Stimulated activated effector memory CD8-positive, alpha-beta T cell treated with anti-CD3 and anti-CD28 coated beads, Interleukin-12 subunit alpha, Interleukin-12 subunit beta, amount 100 ng/mL, for 72 hours (primary cell): Measurements from ENCODE around the gene HBA1.

Source experiments
- ATAC-seq: fragments of 150-1000 bp; cut with Tn5 transposase; 2 replicates; pipeline ENCODE4 v1.10.0; 2021
- DNase-seq, 2 donors: peaks; one replicate each; pipeline ENCODE4 v3.0.0; 2021 to 2022; ENCODE audit warnings: low spot score in 2 of 2
- H3K27ac Mint-ChIP-seq: one replicate; pipeline ENCODE4 v1.8.0; 2022; ENCODE audit warnings: mild to moderate bottlenecking, mixed read lengths
- H3K36me3 Mint-ChIP-seq: one replicate; pipeline ENCODE4 v1.8.0; 2022; ENCODE audit warnings: mild to moderate bottlenecking, mixed read lengths
- H3K4me1 Mint-ChIP-seq: one replicate; pipeline ENCODE4 v1.8.0; 2022; ENCODE audit warnings: mixed read lengths
- H3K4me3 Mint-ChIP-seq: one replicate; pipeline ENCODE4 v1.8.0; 2022; ENCODE audit warnings: mild to moderate bottlenecking, mixed read lengths
- H3K9me3 Mint-ChIP-seq: one replicate; pipeline ENCODE4 v1.8.0; 2022; ENCODE audit warnings: mixed read lengths

Gene HBA1

DNA sequence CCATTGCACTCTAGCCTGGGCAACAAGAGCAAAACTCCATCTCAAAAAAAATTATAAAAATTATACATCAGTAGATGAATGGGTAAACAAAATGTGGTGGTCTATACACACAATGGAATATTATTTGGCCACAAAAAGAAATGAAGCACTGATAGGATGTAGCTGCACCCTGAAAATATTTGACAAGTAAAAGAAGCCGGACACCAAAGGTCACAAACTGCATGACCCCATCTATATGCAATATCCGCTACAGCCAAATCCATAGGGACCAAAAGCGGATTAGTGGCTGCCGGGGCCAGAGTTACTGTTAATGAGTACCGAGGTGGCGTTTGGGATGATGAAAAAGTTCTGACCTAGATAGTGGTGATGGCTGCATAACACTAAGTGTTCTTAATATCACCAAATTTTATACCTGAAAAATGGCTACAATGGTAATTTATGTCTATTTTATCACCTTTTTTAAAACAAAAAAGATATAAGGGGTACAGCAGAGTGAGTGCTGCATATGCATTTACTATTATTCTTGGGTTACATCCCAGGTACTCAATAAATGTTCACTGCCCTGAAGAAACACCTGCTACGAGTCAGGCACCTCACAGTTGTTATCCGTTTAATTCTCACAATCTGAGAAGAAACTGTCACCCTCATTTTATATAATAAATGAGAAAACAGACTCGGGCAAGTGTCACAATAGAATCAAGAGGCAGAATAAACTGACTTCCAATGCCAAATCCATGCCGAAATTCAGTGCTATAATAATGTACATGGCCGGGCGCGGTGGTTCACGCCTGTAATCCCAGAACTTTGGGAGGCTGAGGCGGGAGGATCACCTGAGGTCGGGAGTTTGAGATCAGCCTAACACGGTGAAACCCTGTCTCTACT lies 3.0 kb downstream of the HBA1 start:
- peaks cover 4% of the 10 kb centered on the region for H3K4me1 Mint-ChIP-seq
- peaks cover 4% of the 10 kb centered on the region for H3K36me3 Mint-ChIP-seq
- H3K4me3 Mint-ChIP-seq, result peak overlapping the region; percentile 45
- DNase-seq (no peak), ATAC-seq (no peak)
- no peak overlapping the region for H3K27ac Mint-ChIP-seq
- no peaks in the 10 kb centered on the region for H3K9me3 Mint-ChIP-seq

DNA sequence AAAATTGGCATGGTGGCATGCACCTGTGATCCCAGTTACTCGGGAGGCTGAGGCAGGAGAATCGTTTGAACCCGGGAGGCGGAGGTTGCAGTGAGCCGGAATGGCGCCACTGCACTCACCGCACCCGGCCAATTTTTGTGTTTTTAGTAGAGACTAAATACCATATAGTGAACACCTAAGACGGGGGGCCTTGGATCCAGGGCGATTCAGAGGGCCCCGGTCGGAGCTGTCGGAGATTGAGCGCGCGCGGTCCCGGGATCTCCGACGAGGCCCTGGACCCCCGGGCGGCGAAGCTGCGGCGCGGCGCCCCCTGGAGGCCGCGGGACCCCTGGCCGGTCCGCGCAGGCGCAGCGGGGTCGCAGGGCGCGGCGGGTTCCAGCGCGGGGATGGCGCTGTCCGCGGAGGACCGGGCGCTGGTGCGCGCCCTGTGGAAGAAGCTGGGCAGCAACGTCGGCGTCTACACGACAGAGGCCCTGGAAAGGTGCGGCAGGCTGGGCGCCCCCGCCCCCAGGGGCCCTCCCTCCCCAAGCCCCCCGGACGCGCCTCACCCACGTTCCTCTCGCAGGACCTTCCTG lies 3.7 kb downstream of the HBA1 start, which contains the start of gene HBQ1:
Gene HBQ1, plus strand, starts transcription at position 359 of the 575 bp plus-strand sequence. Its CDS starts 28 bp downstream, at position 387.
- ATAC-seq (peak; percentile 14), DNase-seq (peak in 1 of 2 donors; percentile 35)
- H3K27ac Mint-ChIP-seq, result no peak within 1 kb of the TSS
- H3K4me3 Mint-ChIP-seq, result peak within 1 kb of the TSS; percentile 45
- peaks cover 12% of the 10 kb centered on the region for H3K36me3 Mint-ChIP-seq
- H3K4me1 Mint-ChIP-seq, result no peaks in the 10 kb centered on the region
- H3K9me3 Mint-ChIP-seq, result no peaks in the 10 kb centered on the region

DNA sequence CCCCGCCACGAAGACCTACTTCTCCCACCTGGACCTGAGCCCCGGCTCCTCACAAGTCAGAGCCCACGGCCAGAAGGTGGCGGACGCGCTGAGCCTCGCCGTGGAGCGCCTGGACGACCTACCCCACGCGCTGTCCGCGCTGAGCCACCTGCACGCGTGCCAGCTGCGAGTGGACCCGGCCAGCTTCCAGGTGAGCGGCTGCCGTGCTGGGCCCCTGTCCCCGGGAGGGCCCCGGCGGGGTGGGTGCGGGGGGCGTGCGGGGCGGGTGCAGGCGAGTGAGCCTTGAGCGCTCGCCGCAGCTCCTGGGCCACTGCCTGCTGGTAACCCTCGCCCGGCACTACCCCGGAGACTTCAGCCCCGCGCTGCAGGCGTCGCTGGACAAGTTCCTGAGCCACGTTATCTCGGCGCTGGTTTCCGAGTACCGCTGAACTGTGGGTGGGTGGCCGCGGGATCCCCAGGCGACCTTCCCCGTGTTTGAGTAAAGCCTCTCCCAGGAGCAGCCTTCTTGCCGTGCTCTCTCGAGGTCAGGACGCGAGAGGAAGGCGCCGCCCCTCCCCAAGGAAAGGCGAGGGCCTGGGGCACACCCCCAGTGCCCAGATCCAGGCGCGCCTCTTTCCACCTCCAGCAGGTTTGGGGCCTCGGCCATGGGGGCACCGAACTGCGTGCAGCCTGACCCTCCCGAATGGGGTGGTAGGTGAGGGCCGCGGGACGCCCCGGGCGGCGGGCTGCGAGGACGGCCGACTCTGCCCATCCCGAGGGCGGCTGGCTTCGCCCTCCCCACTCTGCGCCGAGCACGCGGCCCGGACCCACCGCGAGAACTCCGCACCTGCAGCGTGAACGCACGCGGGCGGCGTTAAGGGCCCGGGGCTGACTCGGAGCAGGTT lies 4.4 kb downstream of the HBA1 start:
- no peak overlapping the region for H3K27ac Mint-ChIP-seq
- H3K9me3 Mint-ChIP-seq, result no peaks in the 10 kb centered on the region
- peaks cover 19% of the 10 kb centered on the region for H3K36me3 Mint-ChIP-seq
- no peaks in the 10 kb centered on the region for H3K4me1 Mint-ChIP-seq
- peak overlapping the region; percentile 18 for H3K4me3 Mint-ChIP-seq
- ATAC-seq (peak; percentile 88), DNase-seq (no peak)

DNA sequence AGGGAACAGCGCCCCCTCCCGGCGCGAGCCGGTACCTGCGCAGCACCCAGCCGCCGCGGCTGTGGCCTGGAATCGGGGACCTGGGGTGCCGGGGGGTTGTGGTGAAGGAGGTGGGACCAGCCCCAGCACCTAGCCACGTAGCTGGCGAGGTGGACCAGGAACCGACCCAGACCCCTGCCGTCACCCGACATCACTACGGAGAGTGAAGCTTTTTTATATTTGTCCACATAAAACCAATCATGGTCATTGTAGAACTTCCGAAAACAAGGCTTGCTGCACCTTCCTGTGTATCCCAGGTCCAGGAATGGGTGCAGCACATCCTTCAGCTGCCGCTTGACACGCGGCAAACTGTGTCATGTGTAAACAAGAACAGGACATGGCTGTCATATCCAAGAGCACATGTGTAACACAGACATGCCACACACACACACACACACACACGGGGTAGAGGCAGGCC lies 5.1 kb downstream of the HBA1 start:
- Mint-ChIP-seq H3K4me3 (no peak overlapping the region), H3K9me3 (no peaks in the 10 kb centered on the region), H3K4me1 (no peaks in the 10 kb centered on the region), H3K36me3 (peaks cover 21% of the 10 kb centered on the region), H3K27ac (no peak overlapping the region)
- DNase-seq, result peak; percentile 88 to 93
- ATAC-seq, result no peak

DNA sequence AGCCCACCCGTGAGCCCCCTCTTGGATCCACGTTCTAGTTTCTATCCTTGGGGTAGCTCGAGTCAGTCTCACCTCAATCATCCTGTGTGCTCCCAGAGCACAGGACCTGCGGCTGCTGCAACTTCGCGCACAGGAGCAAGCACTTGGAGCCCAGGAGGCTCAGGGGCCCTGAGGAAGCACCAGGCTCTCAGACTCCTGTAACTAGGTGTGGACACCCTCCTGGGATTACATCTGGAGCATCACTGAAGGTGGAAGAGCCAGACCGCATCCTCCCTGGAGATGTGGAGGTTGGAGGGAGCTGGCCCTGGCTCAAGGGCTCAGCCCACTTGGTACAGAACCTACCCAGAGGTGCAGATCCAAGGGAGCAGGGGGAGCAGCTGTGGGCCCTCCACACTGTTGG lies 6.5 kb downstream of the HBA1 start:
- H3K4me3 Mint-ChIP-seq, result no peak overlapping the region
- DNase-seq, result no peak
- H3K36me3 Mint-ChIP-seq, result peaks cover 31% of the 10 kb centered on the region
- no peak for ATAC-seq
- no peaks in the 10 kb centered on the region for H3K9me3 Mint-ChIP-seq
- peak overlapping the region; percentile 45 for H3K27ac Mint-ChIP-seq
- H3K4me1 Mint-ChIP-seq, result no peaks in the 10 kb centered on the region

DNA sequence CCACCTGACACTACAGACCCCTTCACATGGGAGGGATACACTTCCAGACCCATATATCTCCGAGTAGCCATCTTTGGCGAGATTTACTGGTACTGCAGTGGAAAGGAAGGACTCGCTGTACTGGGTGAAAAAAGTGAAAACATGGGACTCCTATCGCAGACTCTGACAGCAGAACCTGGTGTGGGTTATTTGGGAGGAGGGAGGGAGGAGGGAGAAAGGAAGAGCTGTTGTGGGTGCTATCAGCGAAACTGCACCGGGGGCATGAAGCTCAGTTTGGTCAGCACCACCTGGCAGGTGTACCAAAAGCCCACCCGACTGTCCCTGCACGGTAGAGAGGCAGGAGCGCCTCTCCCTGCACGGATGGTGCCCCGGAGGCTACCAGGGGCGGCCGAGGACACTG lies 8.7 kb downstream of the HBA1 start:
- H3K4me3 Mint-ChIP-seq, result no peak overlapping the region
- H3K4me1 Mint-ChIP-seq, result no peaks in the 10 kb centered on the region
- H3K9me3 Mint-ChIP-seq, result no peaks in the 10 kb centered on the region
- H3K36me3 Mint-ChIP-seq, result peaks cover 53% of the 10 kb centered on the region
- no peak overlapping the region for H3K27ac Mint-ChIP-seq
- DNase-seq (no peak), ATAC-seq (no peak)

DNA sequence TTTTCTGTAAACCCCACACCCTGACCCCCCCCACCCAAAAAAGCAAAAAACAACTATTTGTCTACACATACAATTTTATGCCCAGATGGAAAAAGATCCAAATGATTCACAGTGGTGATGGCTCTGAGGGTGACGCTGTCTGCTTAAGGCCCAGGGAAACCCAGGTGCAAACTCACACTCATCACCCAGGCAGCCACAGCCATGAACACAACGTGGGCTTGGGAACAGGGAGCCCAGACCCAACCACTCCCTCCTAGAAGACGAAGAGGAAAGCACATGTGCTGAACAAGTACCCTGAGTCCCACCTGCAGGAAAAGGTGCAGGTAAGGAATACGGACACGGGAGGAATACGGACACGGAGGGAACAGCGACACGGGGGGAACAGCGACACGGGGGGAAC lies 9.2 kb downstream of the HBA1 start:
- Mint-ChIP-seq H3K36me3 (peaks cover 58% of the 10 kb centered on the region), H3K4me3 (no peak overlapping the region), H3K9me3 (no peaks in the 10 kb centered on the region), H3K4me1 (no peaks in the 10 kb centered on the region), H3K27ac (no peak overlapping the region)
- DNase-seq, result no peak
- ATAC-seq, result no peak

DNA sequence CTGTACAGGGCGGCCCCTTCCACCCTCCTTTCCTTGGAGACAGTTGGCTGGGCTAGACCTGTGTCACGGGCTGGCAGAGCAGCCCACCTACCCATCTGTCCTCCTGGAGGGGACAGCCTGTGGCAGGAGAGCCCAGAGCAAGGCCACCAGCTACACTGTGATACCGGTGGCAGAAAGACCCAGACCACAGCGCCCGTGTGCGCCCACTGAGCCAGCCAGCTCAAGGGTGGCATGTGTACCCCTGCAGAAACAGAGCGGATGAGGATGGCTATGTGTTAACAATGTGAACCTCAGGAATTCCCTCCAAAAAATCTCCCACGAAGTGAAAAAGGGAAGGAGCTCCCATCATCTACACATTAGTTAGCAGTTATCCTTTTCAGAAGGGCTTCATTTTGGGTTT lies 10.8 kb downstream of the HBA1 start:
- H3K4me3 Mint-ChIP-seq, result no peak overlapping the region
- H3K36me3 Mint-ChIP-seq, result peaks cover 74% of the 10 kb centered on the region
- no peak overlapping the region for H3K27ac Mint-ChIP-seq
- ATAC-seq (no peak), DNase-seq (no peak)
- H3K9me3 Mint-ChIP-seq, result no peaks in the 10 kb centered on the region
- H3K4me1 Mint-ChIP-seq, result no peaks in the 10 kb centered on the region

DNA sequence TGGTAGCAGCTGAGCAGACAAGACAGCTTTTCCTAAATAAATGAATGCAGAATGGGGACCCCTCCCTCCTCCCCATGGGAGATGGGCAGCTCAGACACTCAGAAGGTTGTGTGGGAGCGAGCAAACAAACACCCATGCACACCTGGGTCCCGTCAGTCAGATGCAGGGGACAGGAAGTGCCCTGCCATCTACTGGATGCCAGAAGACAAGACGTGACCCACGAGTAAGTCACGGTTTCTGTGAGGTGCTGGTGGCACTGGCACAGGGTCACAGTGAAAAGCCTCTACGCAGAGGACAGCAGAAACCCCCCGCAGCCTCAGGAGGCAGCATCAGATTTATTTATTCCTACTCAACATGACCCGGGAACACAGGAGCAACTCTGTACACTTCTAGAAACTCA lies 12.2 kb downstream of the HBA1 start:
- ATAC-seq (no peak), DNase-seq (no peak)
- Mint-ChIP-seq H3K9me3 (no peaks in the 10 kb centered on the region), H3K4me3 (no peak overlapping the region), H3K4me1 (no peaks in the 10 kb centered on the region), H3K27ac (peak overlapping the region; percentile 75), H3K36me3 (peaks cover 87% of the 10 kb centered on the region)

DNA sequence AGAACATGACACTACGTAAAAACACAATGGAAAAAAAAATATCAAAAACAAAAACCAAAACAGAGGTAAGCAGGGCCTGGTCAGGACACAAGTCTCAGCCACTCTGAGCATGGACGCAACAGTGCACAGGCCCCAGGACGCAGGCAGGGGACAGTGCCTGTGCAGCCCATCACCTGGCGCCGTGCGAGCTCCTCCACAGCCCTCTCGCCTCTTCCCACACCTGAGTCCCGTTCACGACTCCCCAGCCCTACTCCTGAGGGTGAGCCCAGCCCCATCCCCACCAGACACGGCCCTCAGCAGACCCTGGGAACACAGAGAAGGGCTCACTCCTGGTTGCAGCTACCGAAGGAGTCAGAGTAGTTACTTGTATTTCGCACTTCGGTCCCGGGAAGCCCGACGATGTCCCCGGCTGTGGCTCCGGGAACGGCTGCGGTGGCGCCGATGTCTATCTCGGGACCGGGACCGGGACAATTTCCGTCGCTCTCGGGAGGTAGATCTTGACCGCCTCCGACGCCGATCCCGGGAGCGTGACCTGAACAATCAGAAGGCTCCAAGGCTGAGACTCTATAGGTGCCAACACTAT lies 13.2 kb downstream of the HBA1 start:
- ATAC-seq, result no peak
- H3K4me3 Mint-ChIP-seq, result no peak overlapping the region
- DNase-seq, result no peak
- H3K4me1 Mint-ChIP-seq, result no peaks in the 10 kb centered on the region
- no peaks in the 10 kb centered on the region for H3K9me3 Mint-ChIP-seq
- H3K27ac Mint-ChIP-seq, result peak overlapping the region; percentile 75
- peaks cover 91% of the 10 kb centered on the region for H3K36me3 Mint-ChIP-seq

DNA sequence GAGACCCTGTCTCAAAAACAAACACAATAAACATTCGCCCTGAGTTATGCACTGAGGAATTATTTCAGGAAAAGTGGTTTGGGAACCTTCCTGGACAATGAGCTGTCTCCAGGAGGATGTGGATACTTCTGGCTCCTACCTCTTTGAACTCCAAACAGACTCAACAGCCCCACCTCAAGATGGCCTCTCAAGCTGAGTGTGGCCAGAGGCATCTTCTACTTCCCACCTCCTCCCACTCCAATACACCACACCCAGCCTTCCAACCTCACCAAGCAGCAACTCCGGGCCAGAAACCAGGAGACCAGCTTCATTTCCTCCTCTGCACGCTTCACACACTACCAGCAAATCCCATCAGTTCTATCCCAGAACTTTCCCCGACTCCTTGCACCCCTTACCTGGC lies 15.4 kb downstream of the HBA1 start:
- peaks cover 98% of the 10 kb centered on the region for H3K36me3 Mint-ChIP-seq
- no peaks in the 10 kb centered on the region for H3K9me3 Mint-ChIP-seq
- no peaks in the 10 kb centered on the region for H3K4me1 Mint-ChIP-seq
- ATAC-seq (no peak), DNase-seq (no peak)
- peak overlapping the region; percentile 72 for H3K27ac Mint-ChIP-seq
- no peak overlapping the region for H3K4me3 Mint-ChIP-seq

DNA sequence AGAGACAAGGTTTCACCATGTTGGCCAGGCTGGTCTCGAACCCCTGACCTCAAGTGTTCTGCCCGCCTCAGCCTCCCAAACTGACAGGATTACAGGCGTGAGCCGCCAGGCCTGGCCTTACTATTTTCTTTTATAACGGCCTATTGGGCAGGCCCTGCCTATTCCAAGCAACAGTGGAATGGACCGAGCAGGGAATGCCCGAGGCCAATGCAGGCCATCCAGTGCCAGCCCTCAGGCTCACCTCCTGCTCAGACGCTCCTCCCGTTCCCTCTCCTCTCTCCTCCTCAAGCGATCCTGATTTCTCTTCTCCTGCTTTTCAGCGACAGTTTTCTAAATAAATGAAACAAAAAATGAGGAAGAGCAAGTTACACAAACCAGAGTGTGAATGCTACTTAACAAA lies 16.2 kb downstream of the HBA1 start:
- H3K4me3 Mint-ChIP-seq, result no peak overlapping the region
- no peaks in the 10 kb centered on the region for H3K9me3 Mint-ChIP-seq
- ATAC-seq (no peak), DNase-seq (no peak)
- no peaks in the 10 kb centered on the region for H3K4me1 Mint-ChIP-seq
- H3K27ac Mint-ChIP-seq, result no peak overlapping the region
- peaks cover 100% of the 10 kb centered on the region for H3K36me3 Mint-ChIP-seq

DNA sequence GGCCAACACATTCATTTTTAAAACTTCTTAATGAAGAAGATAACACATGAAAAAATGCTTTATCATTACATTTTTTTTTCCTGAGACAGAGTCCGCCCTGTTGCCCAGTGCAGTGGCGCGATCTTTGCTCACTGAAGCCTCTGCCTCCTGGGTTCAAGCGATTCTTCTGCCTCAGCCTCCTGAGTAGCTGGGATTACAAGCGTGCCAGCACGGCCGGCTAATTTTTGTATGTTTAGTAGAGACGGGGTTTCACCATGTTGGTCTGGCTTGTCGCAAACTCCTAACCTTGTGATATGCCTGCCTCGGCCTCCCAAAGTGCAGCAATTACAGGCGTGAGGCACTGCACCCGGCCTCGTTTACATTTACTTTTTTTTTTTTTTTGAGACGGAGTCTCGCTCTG lies 17.0 kb downstream of the HBA1 start:
- ATAC-seq (no peak), DNase-seq (no peak)
- Mint-ChIP-seq H3K36me3 (peaks cover 100% of the 10 kb centered on the region), H3K9me3 (no peaks in the 10 kb centered on the region), H3K27ac (no peak overlapping the region), H3K4me3 (no peak overlapping the region), H3K4me1 (no peaks in the 10 kb centered on the region)

DNA sequence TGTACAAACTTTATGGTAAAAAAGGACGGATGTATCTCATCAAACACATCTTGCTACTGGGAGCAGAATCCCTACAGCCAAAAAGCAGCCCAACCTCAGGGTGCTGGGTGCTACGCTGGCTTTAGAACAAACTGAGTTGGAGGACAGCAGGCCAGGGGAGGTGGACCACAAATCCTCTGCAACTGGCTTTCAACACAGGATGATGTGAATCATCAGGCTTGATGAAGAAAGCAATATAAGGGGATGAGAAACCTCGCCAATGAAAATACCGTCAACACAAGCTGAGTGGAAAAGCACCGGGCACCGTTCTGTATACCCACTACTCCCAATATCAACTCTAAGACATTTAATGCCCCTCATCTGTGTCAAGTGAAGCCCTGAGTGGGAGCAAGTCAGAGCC lies 18.0 kb downstream of the HBA1 start:
- ATAC-seq, result no peak
- H3K4me3 Mint-ChIP-seq, result no peak overlapping the region

DNA sequence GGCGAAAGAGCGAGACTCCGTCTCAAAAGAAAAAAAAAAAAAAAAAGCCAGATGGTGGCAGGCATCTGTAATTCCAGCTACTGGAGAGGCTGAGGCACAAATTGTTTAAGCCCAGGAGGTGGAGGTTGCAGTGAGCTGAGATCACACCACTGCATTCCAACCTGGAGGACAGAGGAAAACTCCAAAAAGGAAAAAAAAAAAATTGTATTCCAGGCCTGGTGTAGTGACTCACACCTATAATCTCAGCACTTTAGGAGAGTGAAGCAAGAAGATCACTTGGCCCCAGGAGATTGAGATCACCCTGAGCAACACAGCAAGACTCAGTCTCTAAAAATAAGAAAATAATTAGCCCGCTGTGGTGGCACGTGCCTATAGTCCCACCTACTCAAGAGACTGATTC lies 23.9 kb downstream of the HBA1 start:
- Mint-ChIP-seq H3K27ac (no peak overlapping the region), H3K4me3 (no peak overlapping the region), H3K36me3 (peaks cover 100% of the 10 kb centered on the region), H3K4me1 (no peaks in the 10 kb centered on the region), H3K9me3 (no peaks in the 10 kb centered on the region)
- DNase-seq (no peak), ATAC-seq (no peak)

More for the DNA sequence above, 18.0 kb downstream of the HBA1 start:
- no peak for DNase-seq
- H3K27ac Mint-ChIP-seq, result no peak overlapping the region
- peaks cover 100% of the 10 kb centered on the region for H3K36me3 Mint-ChIP-seq
- H3K4me1 Mint-ChIP-seq, result no peaks in the 10 kb centered on the region
- no peaks in the 10 kb centered on the region for H3K9me3 Mint-ChIP-seq
